ENCODE measurements around the gene FAM89B.

Gene FAM89B

GRCh38 chr11:65588199-65589054 lies 16.1 kb downstream of the FAM89B start:
- peak; percentile 63 for DNase-seq (ENCODE audit: low read depth)

GRCh38 chr11:65589444-65590239 lies 17.3 kb downstream of the FAM89B start:
- no peak for DNase-seq (ENCODE audit: low read depth)

DNA sequence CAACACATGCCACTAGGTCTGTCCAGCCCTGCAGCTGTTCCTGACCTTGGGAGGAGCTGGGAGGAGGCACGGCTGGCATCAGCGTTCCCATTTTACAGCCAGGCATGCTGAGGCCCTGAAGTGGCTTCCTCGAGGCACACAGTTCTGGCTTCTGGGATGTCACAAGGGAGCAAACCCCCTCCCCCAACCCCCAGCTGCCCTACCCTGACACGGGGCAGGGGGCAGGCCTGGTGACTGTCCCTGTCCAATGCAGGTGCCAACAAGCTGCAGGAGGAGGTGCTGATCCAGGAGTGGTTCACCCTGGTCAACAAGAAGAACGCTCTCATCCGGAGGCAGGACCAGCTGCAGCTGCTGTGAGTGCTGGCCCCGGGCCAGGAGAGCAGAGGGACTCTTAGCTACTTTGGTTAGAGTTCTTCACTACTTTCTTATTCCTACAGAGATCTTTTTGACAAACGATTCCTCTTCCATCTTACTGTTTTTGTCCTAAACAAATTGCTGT lies 18.0 kb downstream of the FAM89B start:
- DNase-seq (ENCODE audit: low read depth), result no peak

GRCh38 chr11:65591939-65592857 lies 19.9 kb downstream of the FAM89B start:
- no peak for DNase-seq (ENCODE audit: low read depth)

DNA sequence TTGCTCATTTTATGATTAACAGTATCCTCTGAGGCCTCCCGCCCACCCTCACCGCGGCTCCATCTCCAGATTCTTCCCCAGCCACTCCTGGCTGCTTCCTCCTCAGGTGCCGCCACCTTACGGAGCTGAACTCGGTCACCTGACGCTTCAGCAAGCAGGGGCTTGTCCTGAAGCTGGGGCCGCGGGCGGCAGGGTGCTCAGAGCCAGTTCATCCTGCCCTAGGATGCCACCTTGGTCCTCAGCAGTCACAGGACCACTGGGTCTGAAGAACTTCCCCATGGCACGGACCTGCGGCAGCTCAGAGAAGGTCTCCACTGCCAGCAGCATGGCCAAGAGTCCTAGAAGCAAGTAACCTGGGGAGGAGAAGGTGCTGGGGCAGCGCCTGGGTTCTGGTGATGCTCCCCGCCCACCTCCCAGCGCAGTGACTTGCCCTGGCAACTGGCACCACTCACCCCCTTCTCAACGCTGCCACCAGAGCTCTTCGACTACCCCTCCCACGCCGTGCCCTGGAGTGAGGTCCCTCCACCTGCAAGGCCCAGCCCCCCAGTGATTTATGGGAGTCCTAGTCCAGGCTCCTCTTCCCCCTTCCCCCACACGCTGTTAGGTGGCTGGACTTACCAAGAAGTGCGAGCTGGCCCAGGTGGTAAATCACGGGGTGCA lies 20.6 kb downstream of the FAM89B start:
- no peak for DNase-seq (ENCODE audit: low read depth)

DNA sequence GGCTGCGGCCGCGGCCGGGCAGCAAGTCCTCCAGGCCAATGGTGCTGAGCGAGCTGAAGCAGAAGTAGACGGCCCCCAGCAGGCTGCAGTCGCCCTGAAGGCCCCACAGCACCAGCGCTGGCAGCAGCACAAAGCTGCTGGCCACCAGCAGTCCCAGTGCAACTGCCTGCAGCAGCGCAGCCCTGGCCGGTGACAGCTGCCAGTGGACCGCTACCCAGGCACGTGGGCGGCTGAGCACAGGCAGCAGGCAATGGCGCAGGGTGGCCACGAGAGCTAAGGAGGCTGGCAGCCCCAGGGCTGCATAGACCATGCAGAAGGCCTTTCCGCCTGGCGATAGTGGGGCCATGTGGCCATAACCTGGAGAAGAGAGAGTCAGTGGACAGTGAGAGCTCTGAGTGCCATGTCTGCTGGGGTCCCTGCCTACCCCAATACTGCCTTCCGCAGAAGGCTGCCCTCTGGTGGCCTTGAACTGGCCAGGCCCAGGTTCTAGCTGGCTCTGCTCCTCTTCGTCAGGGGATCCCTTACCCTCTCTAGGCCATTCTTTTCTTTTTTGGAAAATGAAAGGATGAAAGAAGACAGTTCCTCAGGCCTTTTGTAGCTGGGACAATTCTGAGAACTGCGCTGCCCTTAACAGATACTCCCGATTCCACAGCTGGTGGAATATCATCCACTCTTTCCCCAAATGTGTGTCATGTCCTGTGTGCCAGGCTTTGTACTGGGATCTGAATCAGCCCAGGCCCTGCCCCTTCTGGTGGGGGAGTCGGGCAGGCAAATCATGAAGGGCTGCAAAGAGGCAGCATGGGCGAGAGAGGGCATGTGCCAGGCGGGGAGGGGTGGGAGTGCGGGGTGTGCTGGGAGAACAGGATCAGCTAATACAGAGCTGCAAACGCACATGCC lies 21.4 kb downstream of the FAM89B start:
- no peak for DNase-seq (ENCODE audit: low read depth)

GRCh38 chr11:65595131-65595530 lies 22.8 kb downstream of the FAM89B start:
- no peak for DNase-seq (ENCODE audit: low read depth)

- DNase-seq (ENCODE audit: low read depth), result no peak
These were observed 23.4 kb downstream of the FAM89B start, which contains the start of gene KCNK7 for GRCh38 chr11:65595543-65596281. TSS of gene KCNK7 (minus strand) at chr11:65595800. CDS start at chr11:65595772, 28 bp downstream.

DNA sequence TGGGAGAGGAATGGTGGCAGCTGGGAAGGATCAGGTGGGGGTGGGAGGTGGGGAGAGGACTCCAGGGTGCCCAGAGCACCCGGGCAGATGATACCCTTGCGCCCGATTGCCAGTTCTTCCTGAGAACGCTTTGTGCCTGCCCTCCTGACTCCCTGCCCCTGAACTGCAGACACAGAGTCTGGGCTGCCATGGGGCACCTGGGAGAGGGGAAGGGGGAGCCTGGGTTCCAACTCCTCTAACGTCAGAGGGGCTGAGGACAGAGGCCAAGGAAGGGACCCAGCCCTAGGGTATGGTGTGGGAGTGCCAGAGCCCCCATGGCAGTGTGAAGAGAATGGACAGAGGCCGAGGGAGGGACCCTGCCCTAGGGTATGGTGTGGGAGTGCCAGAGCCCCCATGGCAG lies 24.2 kb downstream of the FAM89B start:
- DNase-seq (ENCODE audit: low read depth), result no peak

DNA sequence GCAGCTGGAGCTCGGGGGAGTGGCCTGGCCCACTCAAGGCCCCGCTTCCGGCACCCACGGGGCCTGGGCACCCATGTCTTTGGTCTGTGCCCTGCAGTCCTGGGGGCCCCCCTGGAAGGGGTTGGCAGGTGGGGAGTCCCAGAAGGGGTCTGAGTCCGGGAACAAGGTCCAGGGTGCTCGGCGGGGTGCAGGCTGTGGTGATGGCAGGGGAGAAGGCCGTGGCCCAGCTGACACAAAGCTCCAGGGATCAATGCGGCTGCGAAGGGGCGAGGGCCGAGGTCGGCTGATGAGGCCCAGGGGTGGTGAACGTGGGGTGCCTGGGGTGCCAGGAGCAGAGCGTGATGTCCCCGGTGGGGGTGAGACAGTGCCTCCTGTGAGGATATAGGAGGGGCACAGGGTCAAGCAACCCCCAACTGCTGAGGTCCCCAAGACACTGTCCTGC lies 25.9 kb downstream of the FAM89B start:
- DNase-seq (ENCODE audit: low read depth), result no peak

- no peak for DNase-seq (ENCODE audit: low read depth)
These were observed 27.0 kb downstream of the FAM89B start for GRCh38 chr11:65599216-65599954.

DNA sequence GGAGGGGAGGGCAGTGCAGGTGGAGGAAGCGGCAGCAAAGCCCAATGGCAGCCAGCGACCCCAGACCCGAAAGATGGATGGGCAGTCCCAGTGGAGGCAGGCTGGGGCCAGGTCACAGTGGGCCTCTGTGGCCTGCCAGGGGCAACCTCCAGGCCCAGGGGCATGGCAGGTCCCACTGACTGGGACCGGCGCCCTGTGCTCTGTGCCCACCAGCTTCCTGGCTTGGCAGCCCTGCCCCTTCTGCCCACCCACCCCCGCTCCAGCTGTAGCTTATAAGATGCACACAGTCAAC lies 27.6 kb downstream of the FAM89B start:
- no peak for DNase-seq (ENCODE audit: low read depth)

- DNase-seq (ENCODE audit: low read depth), result no peak
These were observed 31.9 kb downstream of the FAM89B start for GRCh38 chr11:65604258-65604657.

DNA sequence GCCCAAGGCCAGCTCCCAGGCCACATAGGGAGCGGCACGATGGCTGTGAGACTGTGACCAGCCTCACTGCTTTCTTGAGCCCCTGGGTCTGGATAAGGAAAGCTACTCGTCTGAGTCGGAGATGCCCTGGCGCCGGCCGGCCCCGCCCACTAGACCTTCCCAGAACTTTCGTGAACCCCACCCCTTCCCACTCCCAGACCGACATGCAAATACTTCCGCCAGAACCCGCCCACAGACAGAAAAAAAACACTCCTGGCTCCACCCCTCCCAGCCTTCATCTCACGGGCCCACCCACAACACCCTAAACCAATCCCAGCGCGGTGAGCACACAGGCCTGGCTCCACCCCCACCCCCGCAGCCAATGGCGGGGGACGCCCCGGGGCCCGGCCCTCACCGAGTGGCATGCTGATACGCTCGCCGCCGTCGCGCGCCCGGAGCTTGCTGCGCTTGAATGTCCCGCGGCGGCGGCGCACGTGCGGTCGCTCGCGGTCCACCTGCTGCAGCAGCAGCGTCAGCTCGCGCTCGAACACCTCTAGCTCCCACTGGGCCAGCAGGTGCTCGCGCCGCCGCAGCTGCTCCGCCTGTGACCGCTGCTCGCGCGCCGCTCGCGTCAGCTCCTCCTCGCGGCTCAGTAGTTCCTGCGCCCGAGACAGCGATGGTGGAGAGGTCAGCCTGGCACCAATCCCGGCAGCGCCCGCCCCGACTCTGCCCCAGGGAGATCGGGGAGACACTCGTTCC lies 34.7 kb downstream of the FAM89B start:
- DNase-seq (ENCODE audit: low read depth), result no peak

- DNase-seq (ENCODE audit: low read depth), result no peak
These were observed 35.5 kb downstream of the FAM89B start for GRCh38 chr11:65607614-65608426.

DNA sequence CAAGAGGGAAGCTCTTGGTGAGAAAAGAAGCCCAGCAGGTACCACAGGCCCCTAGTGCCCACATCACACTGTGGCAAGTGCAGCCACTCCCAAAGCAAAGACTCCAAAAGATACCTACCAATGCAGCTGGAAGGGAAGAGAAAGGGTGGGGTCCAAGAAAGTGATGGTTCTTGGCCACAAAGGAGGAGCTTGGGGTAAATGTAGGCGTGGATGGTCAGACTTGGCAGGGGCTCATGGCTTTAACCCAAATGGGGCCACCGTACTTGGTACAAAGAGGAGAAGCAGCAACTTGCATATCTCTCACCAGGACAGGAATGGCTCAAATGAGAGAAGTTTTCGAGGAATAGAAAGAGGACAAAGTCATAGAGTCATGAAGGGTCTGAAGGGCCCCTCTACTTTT lies 36.9 kb downstream of the FAM89B start:
- no peak for DNase-seq (ENCODE audit: low read depth)

DNA sequence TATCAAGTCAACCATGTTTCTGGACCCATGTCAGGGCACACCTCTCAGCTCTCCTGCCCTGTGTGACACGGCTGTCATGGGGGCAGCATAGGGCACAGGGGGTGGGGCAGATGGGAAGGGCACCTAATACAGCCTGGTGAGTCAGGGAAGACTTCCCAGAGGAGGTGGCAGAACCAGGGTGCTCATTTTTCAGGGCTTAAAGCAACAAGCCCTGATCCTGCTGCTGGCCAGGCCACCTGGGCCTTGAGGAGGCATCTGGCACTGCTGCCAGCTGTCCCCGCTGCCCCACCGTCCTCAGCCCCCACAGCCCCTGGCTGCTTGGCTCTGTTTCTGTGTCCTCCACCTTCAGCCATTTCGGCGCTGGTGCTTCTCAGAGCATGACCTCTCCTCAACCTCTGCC lies 37.3 kb downstream of the FAM89B start:
- no peak for DNase-seq (ENCODE audit: low read depth)

All from activated T-cell treated with anti-CD3 and anti-CD28 coated beads for 24 hours (primary cell).